HG02973 (cell line): ENCODE measurements around the gene GABARAPL1.
"Not testable (repeated sequence)": the region's sequence is repeated elsewhere in the genome, so short reads cannot be mapped to it uniquely, and the experiment has no call there.

Source experiments
- ATAC-seq: cut with Tn5 transposase; IDR thresholded peaks from one replicate; pipeline ENCODE4 v1.9.1; 2021; ENCODE audit warnings: moderate library complexity; ENCODE audit not compliant: unreplicated experiment

Gene GABARAPL1

DNA sequence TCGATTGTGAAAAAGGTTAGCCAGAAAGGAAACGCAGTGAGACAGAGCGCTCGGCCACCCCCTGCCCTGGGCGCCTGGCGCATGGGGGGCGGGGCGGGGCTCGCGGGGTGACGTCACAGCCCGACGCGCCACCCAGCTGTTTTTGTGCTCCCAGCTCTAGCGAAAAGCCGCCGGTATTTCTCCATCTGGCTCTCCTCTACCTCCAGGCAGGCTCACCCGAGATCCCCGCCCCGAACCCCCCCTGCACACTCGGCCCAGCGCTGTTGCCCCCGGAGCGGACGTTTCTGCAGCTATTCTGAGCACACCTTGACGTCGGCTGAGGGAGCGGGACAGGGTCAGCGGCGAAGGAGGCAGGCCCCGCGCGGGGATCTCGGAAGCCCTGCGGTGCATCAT is at the start of gene GABARAPL1:
Gene GABARAPL1 (plus strand): TSS at position 139 of the 393 bp plus-strand sequence. CDS start 253 bp downstream, at position 392.
- peak; percentile 60 for ATAC-seq

DNA sequence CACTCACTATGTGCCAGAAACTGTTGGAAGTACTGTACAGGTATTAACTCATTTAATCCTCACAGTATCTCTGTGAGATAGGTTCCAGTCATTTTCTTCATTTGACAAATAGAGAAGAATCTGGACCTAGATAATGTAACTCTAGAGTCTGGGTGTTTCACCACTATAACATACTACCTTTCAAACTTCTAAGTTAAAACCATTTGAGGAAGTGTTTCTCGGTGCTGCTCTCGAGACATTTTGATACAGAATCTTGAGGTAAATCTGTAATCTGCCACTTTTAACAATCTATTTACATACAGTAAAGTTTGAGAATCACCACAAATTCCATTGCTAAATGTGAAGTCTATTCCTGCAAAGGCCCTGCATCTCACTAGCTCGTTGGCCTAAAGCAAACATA is 49.6 kb upstream of the GABARAPL1 start:
- ATAC-seq: no peak

DNA sequence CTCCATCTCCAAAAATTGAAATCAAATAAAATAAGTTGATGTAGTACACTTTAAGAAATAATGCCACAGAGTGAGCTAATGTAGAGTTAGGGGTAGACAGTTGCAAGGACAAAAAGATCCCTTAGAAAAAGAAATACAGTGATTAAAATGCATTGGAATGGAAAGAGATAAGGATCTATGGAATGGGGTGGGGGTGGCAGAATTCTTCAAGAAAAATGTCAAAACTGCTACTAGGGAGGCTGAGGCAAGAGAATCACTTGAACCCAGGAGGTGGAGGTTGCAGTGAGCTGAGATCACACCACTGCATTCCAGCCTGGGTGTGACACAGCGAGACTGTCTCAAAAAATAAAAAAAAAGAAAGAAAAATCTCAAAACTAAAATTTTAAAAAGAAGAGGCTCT is 47.3 kb upstream of the GABARAPL1 start:
- ATAC-seq: no peak

DNA sequence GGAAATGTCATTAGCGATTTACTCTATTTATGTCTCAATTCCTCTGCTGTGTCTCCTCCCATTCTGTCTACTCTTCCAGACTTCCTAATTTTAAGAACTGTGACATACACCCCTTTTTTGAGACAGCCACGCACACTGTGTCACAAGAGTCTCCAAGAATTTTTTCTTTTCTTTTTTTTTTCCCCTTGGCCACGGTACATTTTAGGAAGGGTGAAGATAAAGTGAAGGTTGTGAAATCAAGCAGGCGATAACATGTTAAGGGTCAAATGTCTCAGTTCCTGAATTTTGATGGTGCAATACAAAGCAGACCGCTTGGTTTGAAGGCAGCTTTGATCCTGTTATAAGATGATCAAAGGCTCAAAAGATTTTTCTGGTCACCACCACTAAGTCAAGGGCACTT is 45.1 kb upstream of the GABARAPL1 start:
- ATAC-seq: no peak

DNA sequence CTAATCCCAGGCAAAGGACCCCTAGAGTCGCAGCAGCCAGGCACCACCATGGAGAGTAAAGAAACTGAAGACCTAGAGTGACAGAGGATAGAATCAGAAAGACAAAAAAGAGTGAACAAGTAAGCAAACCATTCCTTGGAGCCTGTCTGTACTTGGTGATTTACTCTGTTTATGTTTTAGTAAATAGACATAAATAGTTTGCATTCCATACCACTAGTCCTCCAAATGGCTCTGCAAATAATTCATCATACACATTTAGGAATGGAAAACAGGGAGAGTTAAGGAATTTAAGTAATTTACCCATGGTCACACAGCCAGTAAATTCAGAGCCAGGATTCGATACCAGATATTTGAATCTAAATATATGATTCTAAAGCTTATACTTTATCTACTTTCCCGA is 43.6 kb upstream of the GABARAPL1 start:
- ATAC-seq: no peak

DNA sequence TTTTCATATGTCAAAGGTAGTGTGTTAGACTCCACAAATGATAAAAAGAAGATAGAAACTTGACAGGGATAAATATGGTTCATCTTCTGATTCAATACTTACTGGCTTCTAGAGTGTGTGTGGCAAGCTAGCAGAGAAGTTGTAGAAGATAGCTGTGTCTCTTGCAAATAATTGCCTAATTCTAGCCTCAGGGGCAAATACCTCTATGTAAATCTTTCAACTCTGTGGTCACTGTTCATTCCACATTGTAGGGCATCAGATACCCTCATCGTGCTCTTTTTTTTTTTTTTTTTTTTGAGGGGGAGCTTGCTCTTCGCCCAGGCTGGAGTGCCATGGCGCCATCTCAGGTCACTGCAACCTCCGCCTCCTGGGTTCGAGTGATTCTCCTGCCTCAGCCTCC is 42.5 kb upstream of the GABARAPL1 start:
- ATAC-seq: no peak

DNA sequence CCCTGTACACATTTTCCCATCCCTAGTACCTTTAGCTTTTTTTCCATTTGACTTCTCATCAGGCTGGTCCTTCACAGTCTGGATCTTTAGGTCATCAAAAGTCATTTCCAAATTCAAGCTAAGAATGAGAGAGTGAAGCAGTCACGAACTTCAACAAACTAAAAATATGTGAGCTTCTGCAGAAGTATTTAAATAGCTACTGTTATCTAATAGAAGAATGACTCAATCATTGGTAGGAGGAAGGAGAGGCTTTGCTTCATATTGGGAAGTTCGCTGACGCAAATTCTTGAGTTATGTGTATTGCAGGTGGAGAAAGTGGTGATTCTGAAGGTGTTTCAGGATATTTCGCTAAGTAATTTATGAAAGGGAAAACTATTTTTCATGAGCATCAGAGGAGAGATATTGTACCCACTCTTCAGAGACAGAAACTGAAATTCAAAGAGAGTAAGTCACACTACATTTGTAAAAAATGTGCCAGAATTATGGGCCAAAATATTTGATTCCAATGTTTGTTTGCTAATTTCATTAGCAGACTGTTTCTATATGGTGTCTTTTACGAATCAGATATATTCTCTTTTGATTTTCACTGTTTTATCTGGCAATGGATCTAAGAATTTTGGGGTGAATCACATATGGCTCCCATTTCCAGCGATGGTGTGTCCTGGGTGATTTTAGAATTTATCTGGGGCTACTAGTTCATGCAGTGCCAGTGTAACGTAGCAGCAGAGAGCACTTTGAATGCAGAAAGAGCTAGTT is 40.5 kb upstream of the GABARAPL1 start, which contains the start of gene OLR1:
Gene OLR1 (minus strand): TSS at position 160 of the 756 bp plus-strand sequence. CDS start 55 bp downstream, at position 105.
- ATAC-seq: no peak

DNA sequence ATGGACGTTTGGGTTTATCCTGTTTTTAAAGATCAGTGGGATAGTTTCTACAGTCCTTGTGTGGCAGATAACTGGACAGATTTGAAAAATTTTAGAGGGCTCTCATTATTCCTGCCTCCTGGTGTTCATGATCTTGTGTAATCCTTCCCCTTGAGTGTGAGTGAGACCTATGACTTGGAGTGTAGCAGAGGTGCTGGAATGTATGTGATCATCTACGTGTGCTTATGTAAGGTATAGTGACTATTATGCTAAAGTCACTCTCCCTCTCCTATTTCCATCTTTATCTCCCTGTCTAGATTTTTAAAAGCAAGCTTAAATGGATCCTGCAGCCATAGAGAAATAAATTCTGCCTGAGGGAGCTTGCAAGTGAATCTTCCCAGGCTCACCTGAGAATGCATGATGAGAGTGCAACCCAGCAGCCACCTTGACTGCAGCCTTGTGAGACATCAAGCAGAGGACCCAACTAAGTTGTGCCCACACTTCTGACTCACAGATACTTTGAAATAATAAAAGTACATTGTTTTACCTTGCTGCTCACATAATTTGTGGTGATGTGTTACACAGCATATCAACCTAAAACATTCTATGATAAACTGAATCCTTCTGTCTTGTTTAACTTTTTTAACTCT is 37.6 kb upstream of the GABARAPL1 start:
- no peak for ATAC-seq

DNA sequence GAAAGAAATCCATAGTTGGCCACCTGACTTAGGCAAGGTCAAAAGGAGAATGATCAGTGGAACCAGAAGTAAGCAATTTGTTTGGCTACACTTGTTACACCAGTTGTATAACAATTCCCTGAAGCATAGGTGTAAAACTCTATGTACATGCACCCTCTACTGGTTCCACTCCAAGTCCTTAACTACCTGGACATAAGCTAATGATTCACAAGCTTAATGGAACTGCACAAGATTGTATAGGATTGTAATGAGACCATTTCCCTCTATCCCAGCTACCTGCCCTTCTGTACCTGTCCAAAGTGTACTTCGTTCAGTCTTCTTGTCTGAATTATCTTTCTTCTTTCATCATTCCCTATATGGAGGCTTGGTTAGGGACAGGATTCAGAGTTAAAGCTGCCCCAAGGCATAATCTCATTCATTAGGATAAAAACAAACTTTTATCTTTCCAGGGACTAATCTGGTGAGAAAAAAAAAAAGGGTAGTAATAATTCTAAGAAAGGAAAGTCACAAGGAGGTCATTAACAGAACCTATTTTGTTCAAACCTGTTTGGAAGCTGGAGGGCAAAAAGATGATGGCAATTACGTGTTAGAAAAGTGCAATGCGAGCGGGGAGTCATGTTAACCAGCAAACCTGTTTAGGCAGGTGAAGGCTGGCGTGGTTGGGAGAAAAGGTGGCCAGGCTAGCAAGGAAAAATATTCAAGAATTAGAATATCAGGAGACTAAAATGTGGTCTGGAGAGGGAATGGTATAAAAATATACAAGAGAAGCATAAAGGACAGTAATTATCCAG is 36.6 kb upstream of the GABARAPL1 start:
- ATAC-seq: no peak

DNA sequence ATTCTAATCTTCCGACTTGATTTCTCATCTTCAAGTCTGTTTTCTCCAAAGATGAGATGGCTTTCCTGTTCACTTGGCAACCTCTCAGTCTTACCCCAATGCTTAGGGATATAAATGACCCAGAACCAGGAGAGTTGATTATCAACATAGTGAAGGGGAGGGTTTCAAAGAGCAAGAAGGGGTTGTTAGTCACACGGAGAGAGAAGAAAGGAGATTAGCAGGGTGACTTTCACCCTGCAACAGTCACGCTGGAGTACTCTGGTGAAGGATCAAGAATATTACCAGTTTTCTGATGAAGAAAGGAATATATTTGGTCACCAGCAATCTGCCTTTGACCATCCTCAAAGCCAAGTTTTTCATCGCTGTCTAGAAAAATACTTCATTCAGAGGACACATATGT is 33.9 kb upstream of the GABARAPL1 start, which contains the start of gene TMEM52B:
Gene TMEM52B (plus strand): TSS at position 212 of the 400 bp plus-strand sequence. CDS start 543 bp downstream, outside the sequence.
- no peak for ATAC-seq

DNA sequence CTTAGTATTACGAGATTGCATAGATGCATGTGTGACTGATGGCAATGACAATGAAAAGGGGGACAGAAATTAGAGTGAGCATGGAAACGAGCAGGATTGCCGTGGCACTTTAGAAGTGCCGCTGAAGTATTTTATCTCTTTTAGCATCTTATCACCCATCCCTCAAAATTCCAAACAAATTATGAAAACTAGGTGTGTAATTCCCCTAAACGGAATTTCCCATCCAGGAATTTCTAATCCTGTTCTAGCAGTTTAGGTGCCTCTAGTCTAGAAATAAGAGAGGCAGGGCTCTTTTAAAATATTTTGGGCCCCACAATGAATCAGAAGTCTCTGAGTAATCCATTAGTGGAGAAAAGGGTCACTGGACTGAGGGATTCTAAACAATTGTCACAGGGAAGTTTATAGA is 32.9 kb upstream of the GABARAPL1 start:
- no peak for ATAC-seq

DNA sequence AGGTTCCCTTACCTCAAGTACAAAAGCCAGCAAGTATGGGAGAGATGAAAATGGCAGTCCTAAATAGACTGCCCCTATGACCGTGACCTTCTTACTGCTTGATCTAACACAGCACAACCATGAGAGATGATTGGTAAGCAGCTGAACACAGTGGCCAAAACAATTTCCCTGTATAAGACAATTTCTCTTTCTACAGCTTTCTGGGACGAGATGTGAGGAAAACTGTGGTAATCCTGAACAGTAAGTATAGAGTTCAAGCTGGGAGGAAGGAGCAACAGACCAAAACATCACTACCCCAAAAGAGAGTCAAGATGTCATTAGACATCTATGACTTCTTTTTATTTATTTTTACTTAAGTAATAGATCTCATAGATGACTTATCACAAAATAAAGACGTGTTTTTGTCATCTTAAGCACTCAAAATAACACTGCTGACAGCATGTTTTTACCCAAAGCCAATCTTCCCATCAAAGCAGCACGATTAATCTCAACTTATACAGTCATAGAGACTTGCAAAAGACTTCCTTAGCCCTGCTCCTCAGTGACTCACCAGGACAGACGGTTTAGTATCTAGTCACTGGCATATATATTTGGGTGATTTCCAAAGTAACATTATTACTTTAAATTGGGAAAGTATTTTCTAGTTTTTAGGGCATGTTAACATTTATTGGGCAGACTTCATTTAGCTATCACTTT is 30.2 kb upstream of the GABARAPL1 start:
- no peak for ATAC-seq

DNA sequence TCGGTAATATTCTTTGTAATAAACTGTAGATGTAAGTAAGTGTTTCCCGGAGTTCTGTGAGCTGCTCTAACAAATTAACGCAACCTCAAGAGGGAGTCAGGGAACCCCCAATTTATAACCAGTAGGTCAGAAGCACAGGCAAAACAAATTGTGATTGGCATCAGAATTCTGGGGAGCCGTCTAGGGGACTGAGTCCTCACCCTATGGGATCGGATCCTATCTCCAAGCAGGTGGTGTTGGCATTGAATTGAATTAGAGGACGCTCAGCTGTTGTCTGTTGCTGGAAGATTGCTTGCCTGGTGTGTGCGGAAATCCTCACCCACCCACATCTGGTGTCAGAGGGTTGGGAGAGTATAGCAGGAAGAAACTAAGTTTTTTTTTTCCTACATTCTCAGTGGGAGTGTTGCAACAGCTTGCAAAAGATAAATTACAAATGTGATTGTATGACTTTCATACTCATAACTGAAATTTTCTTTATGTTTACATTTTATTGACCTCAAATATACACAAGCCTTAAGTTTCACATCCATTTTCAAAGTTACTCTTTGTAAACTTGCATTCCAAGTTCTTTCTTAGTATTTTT is 28.3 kb upstream of the GABARAPL1 start:
- no peak for ATAC-seq

DNA sequence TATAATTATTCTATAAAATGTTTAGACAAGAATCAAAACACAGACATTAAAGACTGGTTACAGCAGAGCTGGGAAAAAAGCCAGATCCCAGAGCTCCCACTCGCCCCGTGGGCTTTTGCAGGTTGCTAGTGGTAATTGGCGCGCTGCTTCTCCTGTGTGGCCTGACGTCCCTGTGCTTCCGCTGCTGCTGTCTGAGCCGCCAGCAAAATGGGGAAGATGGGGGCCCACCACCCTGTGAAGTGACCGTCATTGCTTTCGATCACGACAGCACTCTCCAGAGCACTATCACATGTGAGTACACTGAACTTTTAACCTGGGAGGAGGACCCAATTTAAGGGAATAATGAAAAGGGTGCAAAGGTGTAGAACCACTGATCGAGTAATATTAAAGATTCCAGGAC is 26.4 kb upstream of the GABARAPL1 start:
- ATAC-seq: no peak

DNA sequence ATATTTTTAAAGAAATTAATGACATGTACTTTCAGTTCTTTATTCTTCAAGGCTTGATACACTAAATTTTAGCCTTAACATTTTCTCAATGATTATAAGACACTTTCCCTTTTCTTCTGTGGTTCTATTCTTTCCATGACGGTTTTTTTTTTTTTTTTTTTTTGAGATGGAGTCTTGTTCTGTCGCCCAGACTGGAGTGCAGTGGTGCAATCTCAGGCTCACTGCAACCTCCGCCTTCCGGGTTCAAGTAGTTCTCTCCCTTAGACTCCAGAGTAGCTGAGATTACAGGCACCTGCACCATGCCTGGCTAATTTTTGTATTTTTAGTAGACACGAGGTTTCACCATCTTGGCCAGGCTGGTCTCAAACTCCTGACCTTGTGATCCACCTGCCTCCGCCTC is 25.7 kb upstream of the GABARAPL1 start:
- ATAC-seq: not testable (repeated sequence)

DNA sequence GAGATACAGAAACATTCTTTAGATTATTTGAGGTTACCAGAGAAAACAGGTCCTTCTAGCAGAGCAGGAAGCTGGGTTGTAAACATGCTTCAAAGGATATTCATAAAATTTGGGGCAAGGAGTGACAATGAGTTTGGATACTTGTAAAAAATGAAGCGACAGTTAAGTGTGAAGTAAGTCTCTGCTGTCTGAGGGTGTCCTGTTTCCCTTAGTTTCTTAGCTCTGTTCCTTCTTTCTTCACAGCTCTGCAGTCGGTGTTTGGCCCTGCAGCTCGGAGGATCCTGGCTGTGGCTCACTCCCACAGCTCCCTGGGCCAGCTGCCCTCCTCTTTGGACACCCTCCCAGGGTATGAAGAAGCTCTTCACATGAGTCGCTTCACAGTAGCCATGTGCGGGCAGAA is 23.0 kb upstream of the GABARAPL1 start:
- no peak for ATAC-seq

DNA sequence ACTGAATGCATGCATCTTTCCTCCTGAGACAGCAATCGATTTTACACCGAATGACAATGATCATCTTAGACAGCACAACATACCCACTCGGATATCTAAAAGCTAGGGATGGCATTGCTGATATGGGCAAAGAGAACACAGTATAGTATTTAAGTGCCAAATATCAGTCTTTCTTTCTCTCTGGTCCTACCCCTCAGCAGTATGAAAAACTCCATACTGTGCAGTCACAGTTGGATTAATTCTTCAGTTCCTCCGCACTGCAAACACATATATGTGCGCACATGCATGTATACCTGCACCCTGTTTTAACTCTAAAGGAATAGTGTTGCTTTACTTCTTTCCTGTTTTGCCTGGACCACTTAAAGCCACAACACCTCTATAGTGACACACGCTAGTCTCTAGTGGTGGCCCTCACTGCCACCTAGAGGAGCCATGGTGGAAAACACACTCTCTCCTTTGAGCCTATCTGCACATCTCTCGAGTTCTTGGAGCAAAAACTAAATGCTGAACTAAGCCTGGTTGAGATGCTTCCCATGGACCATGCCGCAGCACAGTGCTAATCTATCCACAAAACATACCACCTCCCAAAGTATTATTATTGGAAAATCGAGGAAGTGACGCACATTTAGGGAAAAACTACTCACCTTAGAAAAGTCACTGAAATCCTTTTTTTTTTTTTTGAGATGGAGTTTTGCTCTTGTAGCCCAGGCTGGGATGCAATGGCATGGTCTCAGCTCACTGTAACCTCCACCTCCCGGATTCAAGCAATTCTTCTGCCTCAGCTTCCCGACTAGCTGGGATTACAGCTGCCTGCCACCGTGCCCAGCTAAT is 21.9 kb upstream of the GABARAPL1 start:
- peak; percentile 94 for ATAC-seq

DNA sequence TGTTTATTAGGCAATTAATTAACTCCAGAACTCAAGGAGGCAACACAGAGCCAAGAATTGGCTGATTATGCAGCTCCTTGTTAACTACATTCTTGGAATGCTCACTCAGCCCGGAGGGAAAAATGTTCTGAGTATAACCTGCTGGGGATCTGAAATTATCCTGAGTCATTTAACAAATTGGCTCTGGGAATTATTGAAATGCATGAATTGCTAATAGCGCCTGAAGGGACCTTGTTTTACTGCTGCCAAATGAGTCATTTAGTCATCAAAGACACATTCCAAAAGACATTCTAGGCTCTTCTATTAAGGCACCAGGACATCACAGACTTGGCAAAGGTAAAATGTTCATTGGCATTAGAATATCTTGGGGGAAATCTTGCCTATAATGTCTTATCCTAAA is 20.8 kb upstream of the GABARAPL1 start:
- ATAC-seq: no peak

DNA sequence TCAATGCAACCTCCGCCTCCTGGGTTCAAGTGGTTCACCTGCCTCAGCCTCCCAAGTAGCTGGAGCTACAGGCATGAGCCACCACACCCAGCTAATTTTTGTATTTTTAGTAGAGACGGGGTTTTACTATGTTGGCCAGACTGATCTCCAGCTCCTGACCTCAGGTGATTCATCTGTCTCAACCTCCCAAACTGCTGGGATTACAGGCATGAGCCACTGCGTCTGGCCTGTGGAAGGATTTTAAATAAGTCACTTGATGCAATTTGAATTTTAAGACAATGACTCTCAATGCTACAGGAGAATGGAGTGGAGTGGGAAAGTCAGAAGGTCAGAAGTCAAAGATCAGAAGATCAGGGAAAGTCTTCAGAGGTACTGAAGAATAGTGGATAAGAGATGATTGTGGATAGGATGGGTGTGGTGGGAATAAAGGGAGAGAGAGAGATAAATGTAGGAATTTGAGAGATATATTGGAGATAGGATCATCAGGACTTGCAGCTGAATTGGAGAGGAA is 18.5 kb upstream of the GABARAPL1 start:
- ATAC-seq: no peak
